GM19351 (cell line): Measurements from ENCODE around the gene ARNT2.
"Not testable (repeated sequence)": the region's sequence is repeated elsewhere in the genome, so short reads cannot be mapped to it uniquely, and the experiment has no call there.

Source experiments
- ATAC-seq: cut with Tn5 transposase; IDR thresholded peaks from one replicate; pipeline ENCODE4 v1.9.1; 2021; ENCODE audit warnings: mild to moderate bottlenecking, moderate library complexity; ENCODE audit not compliant: unreplicated experiment

ARNT2 gene

DNA sequence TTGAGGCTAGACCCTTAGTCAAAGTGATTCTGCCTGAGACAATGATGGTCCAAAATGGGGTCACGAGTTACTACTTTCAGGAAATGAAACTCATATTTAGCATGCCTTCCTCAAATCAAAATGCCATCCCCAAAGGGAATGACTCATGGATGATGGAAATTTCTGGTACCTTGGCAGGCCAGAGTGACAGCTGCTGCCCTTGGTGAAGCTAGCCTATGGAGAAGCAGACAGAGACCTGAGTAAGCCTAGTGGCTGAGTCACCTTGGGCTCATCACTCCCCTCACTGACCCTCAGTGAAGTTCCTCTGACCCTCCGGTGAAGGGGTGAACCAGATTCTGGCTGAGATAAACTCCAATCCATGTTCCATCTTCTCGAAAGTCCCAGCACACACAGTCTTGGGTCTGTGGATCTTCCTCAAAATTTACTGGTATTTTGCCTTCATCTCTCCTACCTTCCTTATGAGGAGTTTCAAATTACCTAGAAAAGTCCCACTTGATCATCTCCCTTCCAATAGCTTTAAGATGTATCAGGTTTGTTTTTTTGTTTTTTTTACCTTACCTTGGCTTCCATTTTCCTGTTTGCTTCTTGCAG, 236.4 kb downstream of the ARNT2 start:
- no peak for ATAC-seq

DNA sequence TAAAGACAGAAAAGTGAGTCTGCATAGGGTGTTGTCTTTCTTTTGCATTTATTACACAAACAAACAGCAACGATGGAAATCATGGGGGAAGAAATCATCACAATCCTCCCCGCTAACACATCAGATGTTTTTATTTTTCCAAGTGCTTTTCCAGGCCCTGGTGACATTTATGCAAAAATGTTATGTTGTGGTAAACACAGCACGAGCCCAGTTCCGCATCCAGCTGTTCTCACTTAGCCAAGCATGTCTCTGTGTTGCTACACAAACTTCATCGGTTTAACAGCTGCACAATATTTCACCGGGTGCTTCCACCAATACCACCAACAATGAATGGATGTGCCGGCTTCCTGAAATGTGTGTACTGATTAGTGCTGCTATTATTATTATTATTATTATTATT, 237.2 kb downstream of the ARNT2 start:
- ATAC-seq, result no peak

DNA sequence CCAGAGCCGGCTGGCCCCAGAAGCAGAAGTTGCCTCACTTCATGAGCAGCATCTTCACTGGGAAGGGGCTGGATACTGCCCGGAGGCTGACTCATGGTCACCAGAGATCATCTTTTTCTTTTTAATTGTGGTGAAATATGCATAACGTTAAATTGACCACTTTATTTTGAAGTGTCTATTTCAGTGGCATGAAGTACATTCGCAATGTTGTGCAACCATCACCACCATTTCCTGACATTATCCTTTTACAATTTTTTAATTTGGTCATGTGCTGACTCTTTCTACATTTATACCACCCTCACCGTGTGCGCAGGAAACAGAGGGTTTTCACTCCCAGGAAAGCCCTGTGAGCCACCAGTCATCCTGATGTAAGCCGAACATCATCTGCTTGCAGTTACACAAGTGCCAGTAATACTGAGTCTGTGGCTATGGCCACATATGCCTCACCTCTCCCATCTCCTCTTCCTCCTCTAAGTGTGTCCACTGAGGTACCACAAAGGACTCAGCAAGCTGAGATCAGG, 239.3 kb downstream of the ARNT2 start:
- no peak for ATAC-seq

DNA sequence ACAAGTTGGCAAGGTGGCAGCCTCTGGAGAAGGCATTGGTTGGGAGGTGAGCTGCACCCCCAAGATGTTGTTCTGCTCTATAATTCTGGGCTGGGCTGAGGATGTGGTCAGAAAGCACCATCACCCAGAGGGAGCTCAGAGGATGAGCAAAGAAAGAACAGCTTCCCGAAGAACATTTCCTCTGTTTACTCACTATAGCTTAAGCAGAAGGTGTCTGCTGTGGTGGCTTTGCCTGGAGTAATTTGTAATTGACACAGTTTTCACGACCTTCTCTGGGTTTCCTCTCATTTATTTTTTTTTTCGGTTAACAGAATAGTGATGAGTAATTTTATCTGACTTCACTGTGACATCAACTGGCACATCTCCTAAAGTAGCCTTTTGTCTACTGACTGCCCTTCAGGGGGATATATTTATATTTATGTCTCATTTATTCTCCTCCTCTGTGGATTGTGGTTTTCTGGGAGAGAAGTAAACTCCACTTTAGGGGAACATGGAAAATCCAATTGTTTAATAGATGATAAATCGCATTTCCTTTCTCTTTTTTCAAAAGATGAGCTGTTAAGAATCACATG, 241.4 kb downstream of the ARNT2 start:
- no peak for ATAC-seq

DNA sequence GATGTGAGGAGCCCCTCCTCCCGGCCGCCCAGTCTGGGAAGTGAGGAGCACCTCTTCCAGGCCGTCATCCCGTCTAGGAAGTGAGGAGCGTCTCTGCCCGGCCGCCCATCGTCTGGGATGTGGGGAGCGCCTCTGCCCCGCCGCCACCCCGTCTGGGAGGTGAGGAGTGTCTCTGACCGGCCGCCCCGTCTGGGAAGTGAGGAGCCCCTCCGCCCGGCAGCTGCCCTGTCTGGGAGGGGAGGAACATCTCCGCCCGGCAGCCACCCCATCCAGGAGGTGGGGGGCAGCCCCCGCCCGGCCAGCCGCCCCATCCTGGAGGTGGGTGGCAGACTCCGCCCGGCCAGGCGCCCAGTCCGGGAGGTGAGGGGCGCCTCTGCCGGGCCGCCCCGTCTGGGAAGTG, 243.2 kb downstream of the ARNT2 start:
- ATAC-seq, result not testable (repeated sequence)
